ENCODE data around the gene GDF10. TPM values are rescaled to one million over a fixed set of nuclear protein-coding genes. Genes with fewer than 3 reads are reported as not detected.

GDF10 gene, protein sequence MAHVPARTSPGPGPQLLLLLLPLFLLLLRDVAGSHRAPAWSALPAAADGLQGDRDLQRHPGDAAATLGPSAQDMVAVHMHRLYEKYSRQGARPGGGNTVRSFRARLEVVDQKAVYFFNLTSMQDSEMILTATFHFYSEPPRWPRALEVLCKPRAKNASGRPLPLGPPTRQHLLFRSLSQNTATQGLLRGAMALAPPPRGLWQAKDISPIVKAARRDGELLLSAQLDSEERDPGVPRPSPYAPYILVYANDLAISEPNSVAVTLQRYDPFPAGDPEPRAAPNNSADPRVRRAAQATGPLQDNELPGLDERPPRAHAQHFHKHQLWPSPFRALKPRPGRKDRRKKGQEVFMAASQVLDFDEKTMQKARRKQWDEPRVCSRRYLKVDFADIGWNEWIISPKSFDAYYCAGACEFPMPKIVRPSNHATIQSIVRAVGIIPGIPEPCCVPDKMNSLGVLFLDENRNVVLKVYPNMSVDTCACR
- total RNA-seq (2014; rRNA removed) (not detected in 2 replicates), Bru-seq, nascent RNA (not detected), BruChase-seq, experiment 1, labeled RNA remaining after a 6-hour chase (not detected), BruChase-seq, experiment 2, labeled RNA remaining after a 2-hour chase (not detected)
- long read RNA-seq = 0 reads

DNA sequence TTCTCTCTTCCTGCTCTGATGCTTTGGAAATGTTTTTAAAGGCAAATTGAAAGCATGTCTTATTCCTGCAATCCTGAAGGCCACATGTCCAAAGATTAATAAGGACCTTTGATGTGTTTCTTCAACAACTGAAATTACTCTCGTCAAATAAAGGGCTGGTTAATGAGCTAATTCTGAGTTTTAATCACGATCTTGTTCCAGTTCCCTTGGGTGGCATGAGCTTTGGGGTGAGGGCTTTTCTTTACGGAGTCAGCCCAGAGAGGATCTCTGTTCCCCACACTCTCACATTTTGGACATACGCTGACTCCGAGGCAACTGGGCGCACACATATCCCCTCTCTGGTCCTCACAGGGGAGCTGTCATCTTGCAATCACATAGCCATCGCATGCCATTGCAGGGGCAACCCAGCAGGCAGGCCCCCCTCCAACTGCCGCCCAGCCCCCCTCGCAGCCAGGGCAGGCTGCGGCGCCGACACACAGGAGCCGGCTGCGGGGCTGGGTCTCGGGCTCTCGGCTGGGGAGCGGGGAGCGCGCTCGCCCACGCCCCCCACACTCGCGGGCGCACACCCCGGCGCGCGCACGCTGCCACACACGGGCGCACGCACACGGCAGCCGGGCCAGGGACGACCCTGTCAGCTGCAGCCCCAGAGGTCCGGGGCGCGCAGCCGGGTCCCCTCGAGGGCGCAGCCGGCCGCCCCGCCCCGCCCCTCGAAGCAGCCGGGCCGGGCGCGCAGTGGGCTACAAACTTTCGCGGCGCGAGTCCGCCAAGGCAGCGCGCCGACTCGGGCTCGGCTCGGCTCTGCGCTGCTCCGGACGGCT lies at the start of gene GDF10:
GDF10 (plus strand) TSS at position 587 of the 818 bp plus-strand sequence. CDS start 455 bp downstream, outside the sequence.
- DNase-seq = no peak
- intact Hi-C loops (cut with micrococcal nuclease) = no loop called here
- no peak within 1 kb of the TSS for H3K4me3 ChIP-seq (ENCODE audit: low read length)
- H4K20me1 ChIP-seq (ENCODE audit: low read length) = no peaks in the 10 kb centered on the region
- POLR2A ChIA-PET (ENCODE audit: unreplicated experiment) = no interaction called here
- no peaks in the 10 kb centered on the region for H3K9me3 ChIP-seq (ENCODE audit: low read length)
- H3K27ac ChIP-seq (ENCODE audit: low read length) = no peak within 1 kb of the TSS
- H2AFZ ChIP-seq (ENCODE audit: low read length) = no peak within 1 kb of the TSS
- H3F3A ChIP-seq (ENCODE audit: low read length, unreplicated experiment) = no peaks in the 10 kb centered on the region
- TF ChIP-seq, protein P1, sequence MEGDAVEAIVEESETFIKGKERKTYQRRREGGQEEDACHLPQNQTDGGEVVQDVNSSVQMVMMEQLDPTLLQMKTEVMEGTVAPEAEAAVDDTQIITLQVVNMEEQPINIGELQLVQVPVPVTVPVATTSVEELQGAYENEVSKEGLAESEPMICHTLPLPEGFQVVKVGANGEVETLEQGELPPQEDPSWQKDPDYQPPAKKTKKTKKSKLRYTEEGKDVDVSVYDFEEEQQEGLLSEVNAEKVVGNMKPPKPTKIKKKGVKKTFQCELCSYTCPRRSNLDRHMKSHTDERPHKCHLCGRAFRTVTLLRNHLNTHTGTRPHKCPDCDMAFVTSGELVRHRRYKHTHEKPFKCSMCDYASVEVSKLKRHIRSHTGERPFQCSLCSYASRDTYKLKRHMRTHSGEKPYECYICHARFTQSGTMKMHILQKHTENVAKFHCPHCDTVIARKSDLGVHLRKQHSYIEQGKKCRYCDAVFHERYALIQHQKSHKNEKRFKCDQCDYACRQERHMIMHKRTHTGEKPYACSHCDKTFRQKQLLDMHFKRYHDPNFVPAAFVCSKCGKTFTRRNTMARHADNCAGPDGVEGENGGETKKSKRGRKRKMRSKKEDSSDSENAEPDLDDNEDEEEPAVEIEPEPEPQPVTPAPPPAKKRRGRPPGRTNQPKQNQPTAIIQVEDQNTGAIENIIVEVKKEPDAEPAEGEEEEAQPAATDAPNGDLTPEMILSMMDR (conservative IDR thresholded peaks at IDR 0.05; ENCODE audit: low read depth, low read length) = no peak
- TF ChIP-seq EZH2 (IDR thresholded peaks at IDR 0.05; ENCODE audit: low read length, unreplicated experiment) (no peak), EZH2phosphoT487 (IDR thresholded peaks at IDR 0.05; ENCODE audit: borderline replicate concordance, low read length) (no peak)
- no peaks in the 10 kb centered on the region for H3K4me1 ChIP-seq (ENCODE audit: insufficient read depth, low read length)
- no peaks in the 10 kb centered on the region for H3K36me3 ChIP-seq (ENCODE audit: low read depth, low read length)
- no peaks in the 10 kb centered on the region for H3K9me2 ChIP-seq (replicated peaks; ENCODE audit: low read length)
- CTCF ChIA-PET = interaction anchor here (0.7 kb wide), 1 partner anchor 73 kb away, joined by 3 read pairs; no protein-coding TSS in a partner anchor
- ATAC-seq = no peak
- peaks cover 46% of the 10 kb centered on the region for H3K27me3 ChIP-seq (ENCODE audit: low read length)
- H3K79me2 ChIP-seq (ENCODE audit: low read length) = no peaks in the 10 kb centered on the region
- H3K4me2 ChIP-seq (ENCODE audit: low read length) = no peak within 1 kb of the TSS
- no peak within 1 kb of the TSS for H3K9ac ChIP-seq (ENCODE audit: low read length)
- BruUV-seq (replicated peaks) = no TSS peak

DNA sequence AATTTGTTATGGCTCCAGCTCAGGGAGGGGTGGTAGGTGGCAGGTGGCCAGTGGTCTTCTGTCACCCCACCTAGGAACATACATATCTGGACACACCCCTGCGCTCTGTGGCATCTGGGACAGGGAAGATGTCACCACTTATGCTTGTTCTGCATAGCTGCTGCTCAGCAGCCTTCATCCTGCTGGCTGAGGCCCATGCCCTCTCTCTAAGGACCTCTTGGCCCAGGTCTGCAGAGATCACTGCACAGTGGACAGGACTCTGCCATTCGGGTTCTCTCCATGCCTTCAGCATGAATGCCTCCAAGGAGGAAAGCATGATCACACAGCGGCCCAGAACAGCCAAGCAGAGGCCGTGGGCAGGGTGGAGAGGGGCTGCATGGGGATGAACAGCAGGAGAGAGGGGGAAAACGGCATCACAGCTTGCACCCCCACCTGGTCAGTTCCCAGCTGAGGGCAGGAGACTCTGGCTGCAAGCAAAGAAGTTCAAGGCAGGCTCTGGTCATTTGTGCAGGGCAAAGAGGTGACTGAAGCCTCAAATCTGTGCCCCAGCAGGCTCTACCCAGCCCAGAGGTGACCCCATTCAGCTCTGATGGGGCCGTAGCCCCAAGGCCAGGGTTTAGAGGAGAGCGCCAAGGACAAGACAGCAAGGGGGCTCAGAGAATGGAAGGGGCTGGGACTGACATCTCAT lies 47.8 kb upstream of the GDF10 start:
- Histone ChIP-seq H3K4me1 (ENCODE audit: insufficient read depth, low read length) (no peaks in the 10 kb centered on the region), H3K27me3 (ENCODE audit: low read length) (no peaks in the 10 kb centered on the region), H3K9me3 (ENCODE audit: low read length) (no peaks in the 10 kb centered on the region), H3K36me3 (ENCODE audit: low read depth, low read length) (no peaks in the 10 kb centered on the region), H4K20me1 (ENCODE audit: low read length) (no peaks in the 10 kb centered on the region), H3K9ac (ENCODE audit: low read length) (no peak overlapping the region), H3K79me2 (ENCODE audit: low read length) (no peaks in the 10 kb centered on the region), H3F3A (ENCODE audit: low read length, unreplicated experiment) (no peaks in the 10 kb centered on the region), H3K27ac (ENCODE audit: low read length) (no peak overlapping the region), H3K4me3 (ENCODE audit: low read length) (no peak overlapping the region), H2AFZ (ENCODE audit: low read length) (no peak overlapping the region), H3K9me2 (replicated peaks; ENCODE audit: low read length) (no peaks in the 10 kb centered on the region), H3K4me2 (ENCODE audit: low read length) (no peak overlapping the region)
- no peak for DNase-seq
- intact Hi-C loops (cut with micrococcal nuclease) = no loop called here
- no peak for ATAC-seq
- TF ChIP-seq EZH2 (IDR thresholded peaks at IDR 0.05; ENCODE audit: low read length, unreplicated experiment) (no peak), EZH2phosphoT487 (IDR thresholded peaks at IDR 0.05; ENCODE audit: borderline replicate concordance, low read length) (no peak)
- TF ChIP-seq, protein P1 (conservative IDR thresholded peaks at IDR 0.05; ENCODE audit: low read depth, low read length) = no peak
- POLR2A ChIA-PET (ENCODE audit: unreplicated experiment) = no interaction called here
- CTCF ChIA-PET = no interaction called here
- no TSS peak for BruUV-seq (replicated peaks)
